Neural progenitor cell (in vitro differentiated cells): ENCODE results near the gene SLC35B1.

Experiments used
- EZH2 ChIP-seq: fragments of 200-600 bp; sonication (generic); IDR thresholded peaks from 2 replicates; pipeline ENCODE4 v1.6.1; 2017; ENCODE audit warnings: antibody characterized with exemption, mild to moderate bottlenecking, moderate library complexity
- EZH2phosphoT487 ChIP-seq: fragments of 200-600 bp; sonication (generic); IDR thresholded peaks from 2 replicates; pipeline ENCODE4 v1.6.1; 2017; ENCODE audit warnings: antibody characterized with exemption
- TF ChIP-seq, protein P1 (sequence below): fragments of 200-600 bp; sonication (generic); IDR thresholded peaks from 2 replicates; pipeline ENCODE4 v1.5.1; 2017; ENCODE audit warnings: antibody characterized with exemption, mild to moderate bottlenecking

DNA sequence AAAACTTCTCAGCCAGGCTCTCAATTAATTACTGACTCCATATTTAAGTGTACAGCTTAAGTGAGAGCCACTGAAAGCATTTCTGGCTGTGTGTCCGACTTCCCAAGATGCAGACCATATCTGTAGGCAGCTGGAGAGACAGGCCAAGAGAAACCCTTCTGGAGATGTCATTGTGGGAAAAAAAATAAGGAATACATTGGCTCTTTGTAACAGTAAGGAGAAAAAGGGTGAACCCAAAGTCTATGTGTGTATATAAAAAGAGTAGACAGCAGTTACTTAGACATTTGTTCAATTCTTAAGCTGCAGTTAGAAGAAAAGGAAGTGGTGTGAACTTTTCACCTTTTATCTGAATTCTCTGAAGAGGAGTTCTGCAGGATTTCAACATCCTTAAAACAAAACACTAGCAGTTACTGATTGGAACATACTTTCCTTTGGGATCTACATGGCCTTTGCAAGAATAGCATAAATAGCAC is 34.4 kb upstream of the SLC35B1 start:
- TF ChIP-seq EZH2phosphoT487 (no peak), EZH2 (no peak)
- TF ChIP-seq, protein P1, sequence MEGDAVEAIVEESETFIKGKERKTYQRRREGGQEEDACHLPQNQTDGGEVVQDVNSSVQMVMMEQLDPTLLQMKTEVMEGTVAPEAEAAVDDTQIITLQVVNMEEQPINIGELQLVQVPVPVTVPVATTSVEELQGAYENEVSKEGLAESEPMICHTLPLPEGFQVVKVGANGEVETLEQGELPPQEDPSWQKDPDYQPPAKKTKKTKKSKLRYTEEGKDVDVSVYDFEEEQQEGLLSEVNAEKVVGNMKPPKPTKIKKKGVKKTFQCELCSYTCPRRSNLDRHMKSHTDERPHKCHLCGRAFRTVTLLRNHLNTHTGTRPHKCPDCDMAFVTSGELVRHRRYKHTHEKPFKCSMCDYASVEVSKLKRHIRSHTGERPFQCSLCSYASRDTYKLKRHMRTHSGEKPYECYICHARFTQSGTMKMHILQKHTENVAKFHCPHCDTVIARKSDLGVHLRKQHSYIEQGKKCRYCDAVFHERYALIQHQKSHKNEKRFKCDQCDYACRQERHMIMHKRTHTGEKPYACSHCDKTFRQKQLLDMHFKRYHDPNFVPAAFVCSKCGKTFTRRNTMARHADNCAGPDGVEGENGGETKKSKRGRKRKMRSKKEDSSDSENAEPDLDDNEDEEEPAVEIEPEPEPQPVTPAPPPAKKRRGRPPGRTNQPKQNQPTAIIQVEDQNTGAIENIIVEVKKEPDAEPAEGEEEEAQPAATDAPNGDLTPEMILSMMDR = no peak
